Measurements from ENCODE around the gene OTOF. TPM values are rescaled to one million over a fixed set of nuclear protein-coding genes. Genes with fewer than 3 reads are reported as not detected.

OTOF gene
- total and polyA plus RNA-seq, 2 donors (not counting 1 experiment from before 2014, with no cell fraction given): not detected

DNA sequence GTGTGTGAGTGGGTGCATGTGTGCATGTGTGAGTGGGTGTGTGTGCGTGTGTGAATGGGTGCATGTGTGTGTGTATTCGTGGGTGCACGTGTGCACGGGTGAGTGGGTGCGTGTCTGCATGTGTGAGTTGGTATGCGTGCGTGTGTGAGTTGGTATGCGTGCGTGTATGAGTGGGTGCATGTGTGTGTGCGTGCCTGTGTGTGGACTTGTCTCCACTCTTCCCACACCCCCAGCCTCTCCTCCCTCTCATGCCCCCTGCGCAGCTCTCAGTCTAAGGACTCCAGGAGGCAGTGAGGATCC is 5.1 kb upstream of the OTOF start:
- H3K27ac ChIP-seq (ENCODE audit: insufficient read depth, low read length): no peak overlapping the region
- DNase-seq (ENCODE audit: low read depth in 2 of 2): no peak
- H3K79me2 ChIP-seq (ENCODE audit: control insufficient read depth, insufficient read depth, low read length): no peaks in the 10 kb centered on the region
- H3K4me3 ChIP-seq (replicated peaks in 1 of 4; ENCODE audit: control extremely low read depth in 1 of 4, insufficient read depth in 1 of 4, low read depth in 3 of 4, low read length in 4 of 4): no peak overlapping the region
- H3K4me2 ChIP-seq (ENCODE audit: extremely low read depth, insufficient read depth, low read length): no peak overlapping the region
- no peaks in the 10 kb centered on the region for H3K4me1 ChIP-seq (ENCODE audit: control insufficient read depth, extremely low read depth, insufficient read depth, low read length)
- peaks cover 10% of the 10 kb centered on the region for H3K27me3 ChIP-seq (ENCODE audit: control insufficient read depth, insufficient read depth, low read length)
- no peaks in the 10 kb centered on the region for H3K9me3 ChIP-seq (ENCODE audit: control insufficient read depth, insufficient read depth, low read depth, low read length)
- TF ChIP-seq EZH2 (IDR thresholded peaks at IDR 0.05; ENCODE audit: low read length, missing control alignments): no peak
- TF ChIP-seq, protein P1, sequence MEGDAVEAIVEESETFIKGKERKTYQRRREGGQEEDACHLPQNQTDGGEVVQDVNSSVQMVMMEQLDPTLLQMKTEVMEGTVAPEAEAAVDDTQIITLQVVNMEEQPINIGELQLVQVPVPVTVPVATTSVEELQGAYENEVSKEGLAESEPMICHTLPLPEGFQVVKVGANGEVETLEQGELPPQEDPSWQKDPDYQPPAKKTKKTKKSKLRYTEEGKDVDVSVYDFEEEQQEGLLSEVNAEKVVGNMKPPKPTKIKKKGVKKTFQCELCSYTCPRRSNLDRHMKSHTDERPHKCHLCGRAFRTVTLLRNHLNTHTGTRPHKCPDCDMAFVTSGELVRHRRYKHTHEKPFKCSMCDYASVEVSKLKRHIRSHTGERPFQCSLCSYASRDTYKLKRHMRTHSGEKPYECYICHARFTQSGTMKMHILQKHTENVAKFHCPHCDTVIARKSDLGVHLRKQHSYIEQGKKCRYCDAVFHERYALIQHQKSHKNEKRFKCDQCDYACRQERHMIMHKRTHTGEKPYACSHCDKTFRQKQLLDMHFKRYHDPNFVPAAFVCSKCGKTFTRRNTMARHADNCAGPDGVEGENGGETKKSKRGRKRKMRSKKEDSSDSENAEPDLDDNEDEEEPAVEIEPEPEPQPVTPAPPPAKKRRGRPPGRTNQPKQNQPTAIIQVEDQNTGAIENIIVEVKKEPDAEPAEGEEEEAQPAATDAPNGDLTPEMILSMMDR (conservative IDR thresholded peaks at IDR 0.05 in 1 of 2, IDR thresholded peaks at IDR 0.05 in 1 of 2; ENCODE audit: low read depth in 1 of 2, low read length in 2 of 2): no peak
- H2AFZ ChIP-seq (ENCODE audit: low read length): no peak overlapping the region
- H4K20me1 ChIP-seq (ENCODE audit: control insufficient read depth, extremely low read depth, insufficient read depth, low read length): no peaks in the 10 kb centered on the region
- H3K9ac ChIP-seq (ENCODE audit: insufficient read depth, low read length): no peak overlapping the region
- H3K36me3 ChIP-seq (ENCODE audit: control insufficient read depth, insufficient read depth, low read length): no peaks in the 10 kb centered on the region

DNA sequence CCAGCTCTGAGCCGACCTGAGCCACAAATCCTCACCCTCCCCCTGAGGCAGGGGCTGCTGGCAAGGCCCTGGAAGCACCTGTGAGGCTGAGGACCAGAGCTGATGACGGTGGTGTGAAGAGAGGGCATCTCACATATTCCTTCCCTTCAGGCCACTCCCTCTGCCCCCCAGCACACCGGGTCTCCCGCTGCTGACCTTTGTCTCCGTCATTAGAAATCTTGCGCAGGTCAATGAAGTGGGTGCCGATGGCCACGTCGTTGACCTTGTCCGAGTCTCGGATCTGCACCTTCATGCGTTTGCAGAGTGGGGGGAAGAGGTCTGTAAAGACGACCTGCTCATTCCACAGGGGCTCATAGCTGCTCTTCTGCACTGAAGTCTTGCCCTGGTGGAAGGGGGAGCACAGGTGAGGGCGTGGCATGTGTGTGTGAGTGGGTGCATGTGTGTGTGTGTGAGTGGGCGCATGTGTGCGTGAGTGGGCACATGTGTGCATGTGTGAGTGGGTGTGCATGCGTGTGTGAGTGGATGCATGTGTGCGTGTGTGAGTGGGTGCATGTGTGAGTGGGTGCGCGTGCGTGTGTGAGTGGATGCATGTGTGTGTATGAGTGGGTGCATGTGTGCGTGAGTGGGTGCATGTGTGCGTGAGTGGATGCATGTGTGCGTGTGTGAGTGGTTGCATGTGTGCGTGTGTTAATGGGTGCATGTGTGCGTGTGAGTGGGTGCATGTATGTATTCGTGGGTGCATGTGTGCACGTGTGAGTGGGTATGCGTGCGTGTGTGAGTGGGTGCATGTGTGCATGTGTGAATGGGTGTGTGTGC is 4.5 kb upstream of the OTOF start:
- no peak for DNase-seq (ENCODE audit: low read depth in 2 of 2)
- TF ChIP-seq, protein P1 (conservative IDR thresholded peaks at IDR 0.05 in 1 of 2, IDR thresholded peaks at IDR 0.05 in 1 of 2; ENCODE audit: low read depth in 1 of 2, low read length in 2 of 2): no peak
- TF ChIP-seq EZH2 (IDR thresholded peaks at IDR 0.05; ENCODE audit: low read length, missing control alignments): no peak
- H2AFZ ChIP-seq (ENCODE audit: low read length): no peak overlapping the region
- no peaks in the 10 kb centered on the region for H3K9me3 ChIP-seq (ENCODE audit: control insufficient read depth, insufficient read depth, low read depth, low read length)
- H3K9ac ChIP-seq (ENCODE audit: insufficient read depth, low read length): no peak overlapping the region
- no peaks in the 10 kb centered on the region for H3K4me1 ChIP-seq (ENCODE audit: control insufficient read depth, extremely low read depth, insufficient read depth, low read length)
- H3K27me3 ChIP-seq (ENCODE audit: control insufficient read depth, insufficient read depth, low read length): peaks cover 6% of the 10 kb centered on the region
- no peaks in the 10 kb centered on the region for H3K79me2 ChIP-seq (ENCODE audit: control insufficient read depth, insufficient read depth, low read length)
- no peak overlapping the region for H3K4me3 ChIP-seq (replicated peaks in 1 of 4; ENCODE audit: control extremely low read depth in 1 of 4, insufficient read depth in 1 of 4, low read depth in 3 of 4, low read length in 4 of 4)
- no peaks in the 10 kb centered on the region for H3K36me3 ChIP-seq (ENCODE audit: control insufficient read depth, insufficient read depth, low read length)
- no peak overlapping the region for H3K4me2 ChIP-seq (ENCODE audit: extremely low read depth, insufficient read depth, low read length)
- H3K27ac ChIP-seq (ENCODE audit: insufficient read depth, low read length): no peak overlapping the region
- H4K20me1 ChIP-seq (ENCODE audit: control insufficient read depth, extremely low read depth, insufficient read depth, low read length): no peaks in the 10 kb centered on the region

DNA sequence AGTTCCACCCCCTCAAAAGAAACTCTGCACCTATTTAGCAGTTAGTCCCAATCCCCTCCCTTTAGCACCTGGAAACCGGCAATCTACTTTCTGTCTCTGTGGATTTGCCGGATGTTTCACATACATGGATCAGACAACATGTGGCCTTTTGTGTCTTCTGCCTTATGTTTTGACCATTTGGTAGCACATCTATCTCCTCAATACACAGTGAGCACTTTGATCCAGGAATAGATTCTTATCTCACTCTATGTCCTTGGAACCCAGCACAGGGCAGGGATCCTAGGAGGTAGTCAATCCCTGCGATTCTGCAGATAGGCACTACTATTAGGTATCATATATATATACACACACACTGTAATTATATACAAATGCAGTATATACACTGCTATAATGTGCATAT is 3.8 kb upstream of the OTOF start:
- H4K20me1 ChIP-seq (ENCODE audit: control insufficient read depth, extremely low read depth, insufficient read depth, low read length): no peaks in the 10 kb centered on the region
- DNase-seq (ENCODE audit: low read depth in 2 of 2): no peak
- H3K4me2 ChIP-seq (ENCODE audit: extremely low read depth, insufficient read depth, low read length): no peak overlapping the region
- no peak for TF ChIP-seq EZH2 (IDR thresholded peaks at IDR 0.05; ENCODE audit: low read length, missing control alignments)
- TF ChIP-seq, protein P1 (conservative IDR thresholded peaks at IDR 0.05 in 1 of 2, IDR thresholded peaks at IDR 0.05 in 1 of 2; ENCODE audit: low read depth in 1 of 2, low read length in 2 of 2): no peak
- H3K9ac ChIP-seq (ENCODE audit: insufficient read depth, low read length): no peak overlapping the region
- no peak overlapping the region for H2AFZ ChIP-seq (ENCODE audit: low read length)
- H3K27ac ChIP-seq (ENCODE audit: insufficient read depth, low read length): no peak overlapping the region
- no peaks in the 10 kb centered on the region for H3K4me1 ChIP-seq (ENCODE audit: control insufficient read depth, extremely low read depth, insufficient read depth, low read length)
- no peaks in the 10 kb centered on the region for H3K9me3 ChIP-seq (ENCODE audit: control insufficient read depth, insufficient read depth, low read depth, low read length)
- H3K4me3 ChIP-seq (replicated peaks in 1 of 4; ENCODE audit: control extremely low read depth in 1 of 4, insufficient read depth in 1 of 4, low read depth in 3 of 4, low read length in 4 of 4): no peak overlapping the region
- no peaks in the 10 kb centered on the region for H3K79me2 ChIP-seq (ENCODE audit: control insufficient read depth, insufficient read depth, low read length)
- H3K27me3 ChIP-seq (ENCODE audit: control insufficient read depth, insufficient read depth, low read length): peaks cover 6% of the 10 kb centered on the region
- no peaks in the 10 kb centered on the region for H3K36me3 ChIP-seq (ENCODE audit: control insufficient read depth, insufficient read depth, low read length)
